Iris pigment epithelial cell (primary cell): ENCODE results near the gene ZNF283.

Experiments used
- DNase-seq: peaks from one replicate; pipeline ENCODE4 v3.0.0-alpha.2; 2011; ENCODE audit warnings: low read depth

ZNF283 gene

GRCh38 chr19:43826787-43827754 is at the start of gene ZNF283:
Gene ZNF283, plus strand, starts transcription at chr19:43827321. Its CDS starts 6,184 bp downstream, at chr19:43833505.
- peak; percentile 91 for DNase-seq

- no peak for DNase-seq
These were observed 48.5 kb upstream of the ZNF283 start for GRCh38 chr19:43778651-43779050.

DNA sequence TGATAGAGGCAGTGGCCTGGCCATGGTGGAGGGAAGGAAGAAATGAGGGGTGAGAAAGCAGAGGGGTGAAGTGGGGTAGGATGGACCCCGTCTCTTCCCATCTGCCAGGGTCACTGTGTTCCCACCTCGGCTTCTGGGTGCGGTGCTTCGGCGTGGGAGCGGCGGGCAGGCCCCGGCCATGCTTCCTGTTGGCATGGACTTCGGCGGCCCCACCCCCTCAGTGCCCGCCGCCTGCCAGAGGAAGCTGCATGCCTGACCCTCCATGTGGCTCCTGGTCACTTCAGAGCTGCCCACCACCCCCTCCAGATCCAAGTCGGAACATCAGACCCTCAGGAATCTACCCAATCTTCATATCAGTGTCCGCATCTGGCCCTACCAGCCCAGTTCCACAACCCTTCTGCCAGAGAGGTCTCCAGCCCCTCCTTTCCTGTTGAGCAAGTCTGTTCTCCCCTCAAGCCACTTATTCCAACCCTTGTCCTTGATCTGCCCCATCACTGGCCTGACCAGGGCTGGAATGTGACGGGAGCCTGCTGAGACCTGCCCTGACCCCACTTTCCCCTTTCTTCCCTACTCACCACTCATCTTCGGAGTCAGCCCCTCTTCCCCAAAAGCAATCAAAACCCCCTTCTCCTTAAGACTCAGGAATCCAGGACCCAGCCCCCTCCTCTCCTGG is 47.8 kb upstream of the ZNF283 start:
- no peak for DNase-seq

DNA sequence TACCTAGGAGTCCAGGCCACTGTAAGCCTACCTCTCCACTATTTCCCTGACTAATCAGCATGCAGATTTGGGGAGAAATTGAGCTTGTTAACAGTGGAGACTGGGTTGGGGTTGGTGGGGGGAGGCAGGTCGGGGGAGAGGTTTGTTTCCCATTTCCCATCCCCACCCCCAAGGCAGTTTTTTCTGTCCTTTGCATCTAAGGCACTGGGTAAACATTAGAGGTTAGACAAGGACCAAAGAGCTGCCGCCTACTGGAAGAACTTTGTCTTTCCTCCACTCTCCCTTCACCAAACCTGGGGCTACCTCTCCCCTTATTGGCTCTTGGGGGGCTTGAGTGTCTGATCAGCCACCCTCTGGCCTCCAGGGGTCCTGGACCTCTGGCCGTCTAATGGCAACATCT is 47.3 kb upstream of the ZNF283 start:
- no peak for DNase-seq

- DNase-seq: peak; percentile 74
These were observed 46.2 kb upstream of the ZNF283 start, which contains the start of gene KCNN4 for GRCh38 chr19:43780706-43781525. Gene KCNN4, minus strand, starts transcription at chr19:43780973. Its CDS starts 112 bp downstream, at chr19:43780861.

DNA sequence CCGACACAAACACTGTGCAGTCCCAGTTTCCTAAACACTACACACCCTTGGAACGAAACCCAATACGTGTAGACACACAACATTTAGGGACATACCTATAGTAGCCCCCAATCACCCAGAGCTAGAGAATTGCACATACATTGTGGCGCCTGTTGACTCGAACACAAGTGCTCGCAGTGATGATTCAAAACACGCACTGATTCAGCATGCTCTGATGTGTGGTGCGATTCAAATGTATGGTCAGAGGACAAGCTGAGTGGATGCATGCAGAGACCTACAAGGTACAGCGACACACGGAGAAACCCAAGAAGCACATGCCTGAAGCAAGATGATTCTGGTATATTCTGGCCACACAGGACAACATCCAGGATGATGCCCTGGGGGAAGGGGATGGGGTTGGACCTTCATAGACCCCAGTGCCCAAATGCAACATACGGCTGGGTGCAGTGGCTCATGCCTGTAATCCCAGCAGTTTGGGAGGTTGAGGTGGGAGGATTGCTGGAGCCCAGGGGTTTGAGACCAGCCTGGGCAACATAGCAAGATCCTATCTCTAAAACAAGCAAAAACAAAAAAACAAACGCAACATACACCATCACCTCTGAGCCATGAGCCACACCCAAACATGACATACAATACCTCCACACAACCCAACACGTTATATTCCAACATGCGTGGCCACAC is 45.4 kb upstream of the ZNF283 start:
- no peak for DNase-seq

DNA sequence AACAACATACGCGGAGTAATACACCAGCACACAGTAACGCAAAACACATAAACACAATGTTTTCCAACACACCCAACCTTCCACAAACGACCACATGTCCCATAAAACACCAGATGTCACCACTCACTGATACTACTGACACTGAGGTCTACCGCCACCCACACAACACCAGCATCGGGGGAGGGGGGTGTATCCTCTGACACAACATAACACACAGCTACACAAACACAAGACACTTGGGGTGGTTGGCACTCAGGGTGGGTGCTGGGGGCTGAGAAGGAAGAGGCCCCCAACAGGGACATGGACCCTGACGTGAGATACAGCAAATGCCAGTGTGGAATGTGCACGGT is 44.8 kb upstream of the ZNF283 start:
- no peak for DNase-seq

DNA sequence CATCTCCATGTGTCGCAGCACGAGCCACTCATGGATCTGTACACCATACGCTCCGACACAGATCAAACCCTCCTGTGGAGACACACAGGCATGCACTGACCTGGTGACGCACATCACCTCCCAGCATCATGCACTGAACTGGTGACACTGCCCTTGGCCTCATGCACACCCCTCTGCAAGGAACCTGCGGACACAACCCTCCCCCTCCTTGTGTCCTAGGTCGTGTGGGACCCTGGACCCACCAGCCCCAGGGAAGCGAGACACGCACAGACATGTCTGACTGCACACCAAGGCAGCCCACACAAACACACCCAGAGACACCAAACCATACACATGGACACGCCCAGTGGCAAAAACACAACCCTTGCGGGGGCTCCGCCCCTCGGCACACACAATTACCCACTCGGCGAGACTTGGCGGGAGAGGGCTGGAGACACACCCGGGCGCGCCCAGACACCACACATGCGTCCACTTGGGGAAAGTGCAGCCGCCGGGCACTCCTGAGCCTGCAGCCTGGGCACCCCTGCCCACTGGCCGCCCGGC is 44.4 kb upstream of the ZNF283 start:
- DNase-seq: no peak

- DNase-seq: no peak
These were observed 43.5 kb upstream of the ZNF283 start for GRCh38 chr19:43783636-43784035.

DNA sequence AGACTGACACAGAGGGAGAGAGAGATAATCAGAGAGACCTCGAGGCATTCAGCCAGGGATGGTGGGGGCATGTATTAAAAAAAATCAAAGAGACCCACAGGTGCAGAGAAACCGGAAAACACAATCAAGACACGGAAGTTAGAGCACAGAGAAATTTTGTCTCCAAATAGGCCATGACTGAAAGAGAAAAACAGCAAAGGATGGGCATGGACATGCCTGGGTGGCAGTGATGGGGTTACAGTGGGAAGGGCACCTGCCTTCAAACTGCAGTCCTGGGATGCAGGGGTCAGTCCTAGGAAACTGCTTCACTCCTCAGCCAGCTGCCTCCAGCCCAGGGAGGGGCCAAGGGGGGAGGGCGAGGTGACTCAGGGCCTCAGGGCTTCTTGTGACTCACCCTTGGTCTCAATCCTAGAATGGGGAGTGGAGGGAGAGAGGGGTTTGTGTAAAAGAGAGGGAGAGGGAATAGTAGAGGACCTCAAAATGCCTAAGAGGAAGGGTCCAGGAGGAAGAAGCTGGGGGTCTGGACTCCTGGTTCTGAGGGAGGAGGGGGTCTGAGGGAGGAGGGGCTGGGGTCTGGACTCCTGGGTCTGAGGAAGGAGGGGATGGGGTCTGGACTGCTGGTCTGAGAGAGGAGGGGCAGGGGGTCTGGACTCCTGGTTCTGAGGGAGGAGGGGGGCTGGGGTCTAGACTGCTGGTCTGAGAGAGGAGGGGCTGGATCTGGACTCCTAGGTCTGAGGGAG is 42.7 kb upstream of the ZNF283 start:
- DNase-seq: peak; percentile 84

DNA sequence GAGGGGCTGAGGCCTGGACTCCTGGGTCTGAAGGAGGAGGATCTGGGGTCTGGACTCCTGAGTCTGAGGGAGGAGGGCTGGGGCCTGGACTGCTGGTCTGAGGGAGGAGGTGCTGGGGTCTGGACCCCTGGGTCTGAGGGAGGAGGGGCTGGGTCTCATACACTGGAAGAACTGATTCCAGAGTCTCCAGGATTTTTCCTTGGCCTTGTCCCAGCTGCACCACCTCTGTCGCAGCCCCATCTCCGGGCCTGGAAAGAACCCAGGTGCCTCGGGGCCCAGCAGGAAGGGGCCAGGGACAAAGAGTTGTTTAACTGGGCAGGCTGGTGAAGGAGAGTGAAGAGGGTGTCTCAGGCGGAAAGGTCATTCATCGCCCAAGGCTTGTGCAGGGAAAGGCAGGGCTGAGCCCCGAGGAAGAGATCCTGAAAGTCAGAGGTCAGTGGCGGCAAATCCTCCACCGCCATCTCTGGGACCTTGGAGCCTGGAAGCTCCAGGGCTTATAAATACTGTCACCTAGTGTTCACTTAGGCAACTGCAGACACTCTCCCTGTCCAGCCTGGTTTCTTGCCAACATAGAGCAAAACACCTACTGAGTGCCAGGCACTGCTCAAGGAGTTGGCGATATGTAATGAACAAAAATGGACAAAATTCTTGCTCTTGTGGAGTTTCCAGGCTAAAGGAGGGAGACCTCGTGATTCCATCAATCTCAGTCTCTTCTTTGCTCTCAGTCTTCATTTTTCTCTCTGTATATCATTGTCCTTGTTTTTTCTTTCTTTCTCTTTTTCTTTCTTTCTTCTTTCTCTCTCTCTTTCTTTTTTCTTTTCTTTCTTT is 41.9 kb upstream of the ZNF283 start:
- DNase-seq: peak; percentile 68

DNA sequence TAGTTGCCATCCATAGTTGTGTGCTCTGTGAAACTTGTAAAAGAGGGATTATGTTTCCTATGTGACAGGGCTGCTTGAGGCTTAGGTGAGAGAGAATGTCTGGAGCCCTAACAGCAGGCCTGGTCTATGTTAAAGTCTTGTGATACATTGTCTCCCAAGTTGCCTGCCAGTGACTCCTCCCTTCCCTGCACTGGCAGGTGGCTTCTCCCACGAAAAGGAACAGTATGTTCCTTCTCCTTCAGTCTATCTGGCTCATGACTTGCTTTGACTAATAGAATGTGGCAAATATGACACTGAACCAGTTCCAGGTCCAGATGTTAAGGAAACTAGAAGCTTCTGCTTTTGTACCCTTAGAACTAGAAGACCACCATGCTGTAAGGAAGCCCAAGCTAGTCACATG is 40.5 kb upstream of the ZNF283 start:
- DNase-seq: no peak

- DNase-seq: peak; percentile 54
These were observed 38.1 kb upstream of the ZNF283 start for GRCh38 chr19:43789029-43789428.

GRCh38 chr19:43790587-43790986 is 36.5 kb upstream of the ZNF283 start:
- no peak for DNase-seq

DNA sequence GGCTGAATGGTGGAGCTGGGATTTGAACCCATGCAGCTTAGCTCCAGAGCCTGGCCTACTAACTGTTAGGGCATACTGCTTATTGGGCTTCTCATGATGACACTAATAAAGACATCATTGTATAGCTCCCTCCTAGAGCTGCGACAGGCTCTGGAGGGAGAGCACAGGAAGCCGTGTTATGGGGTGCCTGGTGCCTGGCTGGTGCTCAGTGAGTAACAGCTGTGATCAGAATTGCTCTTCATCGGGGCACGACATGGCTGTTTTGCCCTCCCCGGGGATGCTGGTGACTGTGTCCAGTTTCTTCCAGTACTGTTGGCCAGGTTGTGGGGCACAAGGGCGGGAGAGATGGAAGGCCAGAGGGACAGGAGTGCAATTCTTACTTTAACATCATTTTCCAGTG is 30.0 kb upstream of the ZNF283 start:
- no peak for DNase-seq

DNA sequence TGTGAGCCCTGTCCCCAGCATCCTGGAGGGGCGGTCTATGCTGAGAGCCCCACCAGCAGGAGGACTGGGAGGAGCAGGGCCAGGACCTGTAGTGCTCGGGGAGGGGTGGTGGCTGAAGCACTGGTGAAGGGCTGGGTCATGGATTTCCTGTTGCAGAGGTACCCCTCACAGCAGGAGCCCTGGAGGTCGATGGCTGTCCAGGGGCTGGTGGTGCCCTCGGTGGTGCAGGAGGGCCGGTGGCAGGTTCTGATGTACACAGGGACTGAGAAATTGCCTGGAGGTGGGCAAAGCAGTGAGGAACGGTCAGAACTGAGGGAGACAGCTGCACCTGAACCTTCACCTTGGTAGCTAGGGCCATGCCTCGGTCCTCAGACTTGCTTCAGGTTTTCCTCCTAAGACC is 29.6 kb upstream of the ZNF283 start:
- no peak for DNase-seq

- DNase-seq: no peak
These were observed 29.0 kb upstream of the ZNF283 start for GRCh38 chr19:43798026-43798545.

GRCh38 chr19:43798546-43799409 is 28.3 kb upstream of the ZNF283 start:
- DNase-seq: no peak
